Bronchial epithelial cell (primary cell): Measurements from ENCODE around the gene DOK3. TPM values are rescaled to one million over a fixed set of nuclear protein-coding genes. Genes with fewer than 3 reads are reported as not detected.
A peak's percentile ranks its signal among the peaks of the same experiment; 100 is the strongest.

Source experiments
- DNase-seq: peaks from one replicate; pipeline ENCODE4 v3.0.0-alpha.2; 2010; ENCODE audit warnings: low read depth
- FAIRE-seq: peaks from 2 replicates; lab custom pipeline; 2011; peaks lifted over from hg19 to GRCh38; lab: Jason Lieb, UNC
- H3K27me3 ChIP-seq: 2 replicates; pipeline ENCODE4 v1.5.1; 2011; ENCODE audit warnings: low read length; ENCODE audit not compliant: control insufficient read depth, insufficient read depth
- H3K36me3 ChIP-seq: 2 replicates; pipeline ENCODE4 v1.5.1; 2011; ENCODE audit warnings: low read length; ENCODE audit not compliant: control insufficient read depth, insufficient read depth
- H3K4me3 ChIP-seq: 2 replicates; pipeline ENCODE4 v1.5.1; 2011; ENCODE audit warnings: mild to moderate bottlenecking, low read depth, low read length, control low read depth
- CTCF ChIP-seq: IDR thresholded peaks from 2 replicates; pipeline ENCODE4 v1.5.1; 2011; ENCODE audit warnings: mild to moderate bottlenecking, moderate library complexity, low read length, control low read depth, inconsistent platforms; ENCODE audit not compliant: insufficient read depth, severe bottlenecking
- total RNA-seq: library from RNA; depleted of rRNA; stranded (reverse); fragments of >200 nt; gene quantifications from 2 replicates; pipeline ENCODE4 v1.2.1, GENCODE V29; 2014

The DOK3 gene
- total RNA-seq, 1 donor from 2014 or later, result 0.53 TPM

DNA sequence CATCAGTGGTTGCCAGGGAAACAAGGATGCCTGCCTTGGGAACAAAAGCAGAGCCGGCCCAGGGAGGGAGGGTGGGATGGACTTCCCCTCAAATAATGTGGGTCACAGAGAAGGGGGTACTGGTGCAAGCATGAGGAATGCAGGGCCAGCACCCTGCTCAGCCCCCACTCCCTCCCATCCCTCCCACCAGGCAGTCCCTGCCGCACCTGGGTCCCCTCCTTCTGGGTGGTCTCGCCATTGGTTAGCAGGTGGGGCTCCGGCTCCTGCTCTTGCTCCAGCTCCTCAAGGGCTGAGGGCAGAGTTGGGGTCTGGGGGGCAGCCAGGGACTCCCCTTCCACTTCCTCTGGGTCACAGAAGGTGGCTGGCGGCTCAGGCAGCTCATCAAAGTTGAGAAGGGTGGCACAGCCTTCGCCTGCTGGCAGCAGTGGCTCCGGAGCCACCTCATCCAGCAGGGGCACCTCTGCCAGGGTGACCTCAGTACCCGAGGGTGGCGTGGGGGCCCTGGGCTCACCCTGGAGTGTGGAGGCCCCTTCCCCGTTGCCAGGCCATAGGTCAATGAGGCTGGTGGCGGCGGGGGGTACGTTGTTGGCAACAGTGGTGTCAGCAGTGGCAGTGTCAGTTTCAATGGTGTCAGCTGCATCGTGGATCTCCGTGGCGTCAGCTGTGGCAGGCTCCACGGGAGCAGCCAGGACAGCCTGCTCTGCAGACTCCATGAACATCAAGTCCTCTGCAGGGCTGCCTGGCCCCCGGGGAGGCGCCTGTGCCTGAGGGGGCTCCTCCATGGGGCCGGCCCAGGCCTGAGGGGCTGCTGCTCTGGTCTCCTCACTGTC lies 51.6 kb downstream of the DOK3 start:
- FAIRE-seq, result no peak
- H3K36me3 ChIP-seq, result peaks cover 19% of the 10 kb centered on the region

DNA sequence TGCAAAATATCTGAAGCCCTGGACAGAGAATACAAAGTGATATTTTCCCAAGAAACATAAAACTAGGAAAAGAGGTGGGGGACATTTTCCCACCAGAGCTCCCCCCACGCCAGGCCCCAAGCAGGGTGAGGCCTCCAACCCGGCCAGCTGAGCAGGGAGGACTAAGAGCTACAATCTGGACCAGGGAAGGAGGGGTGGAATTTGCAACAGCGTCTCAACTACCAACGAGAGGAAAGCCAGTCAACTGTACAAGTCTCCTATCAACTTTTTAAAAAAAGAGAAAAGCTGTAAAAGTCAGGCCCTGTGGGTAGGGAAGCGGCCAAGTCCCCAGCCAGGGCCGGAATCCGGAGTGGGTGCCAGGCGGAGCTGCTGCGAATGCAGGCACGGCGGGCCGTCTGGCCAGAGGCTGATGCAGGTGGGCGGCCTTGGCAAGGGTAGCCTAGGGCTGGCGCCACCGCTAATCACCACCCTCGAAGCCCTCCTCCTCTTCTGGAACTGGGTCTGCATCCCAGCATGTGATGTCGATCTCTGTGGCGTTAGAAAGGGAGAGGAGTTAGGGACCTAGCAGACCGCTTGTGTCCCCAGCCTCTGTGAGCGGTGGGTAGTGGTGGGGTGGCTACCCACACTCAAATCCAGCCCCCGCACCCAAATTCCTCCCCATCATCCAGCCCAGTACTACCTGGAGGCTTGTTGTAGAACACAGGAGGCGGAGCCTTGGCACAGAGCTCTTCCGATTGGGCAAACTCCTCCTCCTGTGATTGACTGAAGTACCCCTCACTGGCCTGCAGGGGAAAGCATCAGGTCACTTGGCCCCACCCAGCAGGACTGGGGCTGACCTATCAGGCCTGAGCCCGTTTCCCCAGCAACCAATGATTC lies 52.4 kb downstream of the DOK3 start:
- peak; percentile 60 for TF ChIP-seq CTCF
- H3K4me3 ChIP-seq, result no peak overlapping the region
- no peak for FAIRE-seq
- DNase-seq, result peak; percentile 94
- H3K27me3 ChIP-seq, result no peaks in the 10 kb centered on the region
- peaks cover 18% of the 10 kb centered on the region for H3K36me3 ChIP-seq

More for the DNA sequence above, 51.6 kb downstream of the DOK3 start:
- TF ChIP-seq CTCF, result no peak
- Histone ChIP-seq H3K27me3 (no peaks in the 10 kb centered on the region), H3K4me3 (no peak overlapping the region)
- DNase-seq, result no peak

DNA sequence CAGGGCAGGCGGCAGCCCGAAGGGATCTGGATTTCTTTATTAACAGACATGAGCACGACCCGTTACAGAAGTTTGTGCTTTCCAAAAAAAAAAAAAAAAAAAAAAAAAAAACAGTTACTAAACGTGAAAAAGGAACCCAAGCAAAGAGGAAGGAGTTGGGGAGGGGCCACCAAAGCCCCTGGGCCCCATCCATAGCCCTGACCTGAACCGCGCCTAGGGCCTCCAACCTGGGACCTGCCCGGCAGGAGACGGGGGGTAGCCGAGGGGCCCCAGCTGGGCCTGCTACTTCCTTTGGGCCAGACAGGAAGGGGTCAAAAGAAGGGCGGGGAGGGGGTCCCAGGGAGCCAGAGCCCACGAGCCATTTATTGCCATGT lies 53.0 kb downstream of the DOK3 start:
- FAIRE-seq, result no peak
- Histone ChIP-seq H3K27me3 (no peaks in the 10 kb centered on the region), H3K4me3 (no peak overlapping the region), H3K36me3 (peaks cover 18% of the 10 kb centered on the region)
- DNase-seq, result no peak
- no peak for TF ChIP-seq CTCF

- no peaks in the 10 kb centered on the region for H3K27me3 ChIP-seq
- peak; percentile 92 for TF ChIP-seq CTCF
- FAIRE-seq, result no peak
- H3K36me3 ChIP-seq, result peaks cover 16% of the 10 kb centered on the region
- H3K4me3 ChIP-seq, result peak overlapping the region; percentile 64
- DNase-seq, result peak; percentile 71
Measured at GRCh38 chr5:177455661-177456590, 53.7 kb downstream of the DOK3 start.

GRCh38 chr5:177455036-177455660 lies 54.5 kb downstream of the DOK3 start:
- peak; percentile 84 for TF ChIP-seq CTCF
- no peaks in the 10 kb centered on the region for H3K27me3 ChIP-seq
- no peak for FAIRE-seq
- peaks cover 14% of the 10 kb centered on the region for H3K36me3 ChIP-seq
- peak; percentile 46 for DNase-seq
- peak overlapping the region; percentile 64 for H3K4me3 ChIP-seq
